GM19239 (cell line): ENCODE results near the gene POU2F1.
A peak's percentile ranks its signal among the peaks of the same experiment; 100 is the strongest.

ENCODE experiments used
- DNase-seq: peaks from one replicate; pipeline ENCODE4 v3.0.0; 2011; ENCODE audit warnings: low spot score; ENCODE audit not compliant: insufficient read length
- FAIRE-seq: peaks from 2 replicates; lab custom pipeline; 2011; peaks lifted over from hg19 to GRCh38; lab: Jason Lieb, UNC

Gene POU2F1

DNA sequence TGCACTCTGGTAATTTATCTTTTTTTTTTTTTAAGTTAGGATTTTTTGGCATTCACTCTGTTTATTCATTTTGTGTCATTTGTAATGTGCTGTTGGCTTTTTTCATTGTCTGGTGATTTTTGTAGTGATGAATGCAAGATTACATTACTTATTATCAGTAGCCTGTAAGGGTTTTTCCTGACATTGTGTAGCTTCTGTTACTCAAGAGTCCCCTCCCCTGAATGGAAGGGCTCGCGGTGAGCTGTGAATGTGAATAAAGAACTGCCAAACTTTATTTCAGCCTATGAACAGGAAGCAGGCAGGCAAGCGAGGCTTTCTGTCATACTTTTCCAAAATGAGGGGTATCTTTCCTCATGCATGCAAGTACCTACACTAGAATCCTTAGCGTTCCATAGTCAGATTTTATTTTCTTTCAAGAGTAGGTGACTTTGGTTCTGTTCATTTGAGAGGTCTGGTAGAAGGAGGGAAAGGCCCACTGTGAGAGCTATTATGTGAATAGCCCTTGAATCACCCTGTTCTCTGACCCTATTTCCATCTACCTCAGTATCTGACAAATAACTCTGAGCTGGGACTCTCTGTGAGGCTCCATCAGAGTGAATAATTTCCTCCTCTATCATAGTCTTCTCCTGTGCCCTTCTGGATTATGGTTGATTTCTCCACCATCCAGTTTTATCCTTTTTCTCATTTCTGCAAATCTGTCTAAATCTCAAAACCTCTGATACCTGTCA, 183.6 kb downstream of the POU2F1 start:
- FAIRE-seq (no peak), DNase-seq (no peak)

DNA sequence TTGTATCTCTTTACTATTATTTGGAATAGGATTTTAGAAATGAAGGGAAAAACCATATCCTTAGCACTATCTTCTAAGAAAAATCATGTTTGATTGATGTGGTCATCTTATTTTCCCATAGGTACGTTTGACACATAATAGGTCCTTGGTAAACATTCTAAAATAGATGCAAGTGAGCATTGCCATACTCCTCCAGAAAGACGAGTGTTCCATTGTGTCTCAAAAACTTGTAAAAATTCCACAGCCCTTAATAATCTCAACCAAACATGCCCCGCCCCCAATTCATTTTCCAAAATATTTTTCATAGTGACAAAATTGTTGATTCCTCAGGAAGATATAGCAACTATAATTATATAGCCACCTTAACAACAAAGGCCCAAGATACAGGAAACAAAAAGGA, 184.2 kb downstream of the POU2F1 start:
- FAIRE-seq: no peak

DNA sequence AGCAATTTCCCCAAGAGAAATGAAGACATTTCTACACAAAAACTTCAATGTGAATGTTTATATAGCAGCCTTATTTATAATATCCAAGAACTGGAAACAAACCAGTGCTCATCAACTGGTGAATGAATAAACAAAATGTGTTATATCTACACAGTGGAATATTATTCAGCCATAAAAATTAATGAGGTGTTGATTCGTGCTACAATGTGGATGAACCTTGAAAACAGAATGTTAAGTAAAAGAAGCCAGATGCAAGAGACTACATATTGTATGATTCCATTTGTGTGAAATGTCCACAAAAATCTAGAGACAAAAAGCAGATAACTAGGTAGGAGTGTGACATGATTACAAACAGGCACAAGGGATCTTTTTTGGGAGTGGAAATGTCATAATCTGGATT, 187.7 kb downstream of the POU2F1 start:
- DNase-seq (no peak), FAIRE-seq (no peak)

More for the DNA sequence above, 184.2 kb downstream of the POU2F1 start:
- no peak for DNase-seq

DNA sequence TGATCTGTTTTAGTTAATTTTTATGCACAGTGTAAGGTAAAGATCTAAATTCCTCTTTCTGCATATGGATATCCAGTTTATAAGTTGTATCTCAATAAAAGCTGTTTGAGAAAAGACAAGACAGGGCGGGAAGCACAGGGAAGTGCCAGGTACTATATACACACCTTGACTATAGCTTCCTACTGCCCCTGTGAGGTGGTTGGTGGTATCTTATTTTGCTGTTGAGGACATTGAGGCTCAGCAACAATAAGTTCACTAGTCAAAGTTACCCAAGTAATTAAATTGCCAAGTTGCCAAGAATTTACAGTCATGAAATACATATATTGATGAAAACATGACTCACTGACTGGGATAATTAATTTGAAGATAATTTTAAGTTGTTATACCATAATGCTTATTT, 188.5 kb downstream of the POU2F1 start:
- no peak for DNase-seq
- no peak for FAIRE-seq

DNA sequence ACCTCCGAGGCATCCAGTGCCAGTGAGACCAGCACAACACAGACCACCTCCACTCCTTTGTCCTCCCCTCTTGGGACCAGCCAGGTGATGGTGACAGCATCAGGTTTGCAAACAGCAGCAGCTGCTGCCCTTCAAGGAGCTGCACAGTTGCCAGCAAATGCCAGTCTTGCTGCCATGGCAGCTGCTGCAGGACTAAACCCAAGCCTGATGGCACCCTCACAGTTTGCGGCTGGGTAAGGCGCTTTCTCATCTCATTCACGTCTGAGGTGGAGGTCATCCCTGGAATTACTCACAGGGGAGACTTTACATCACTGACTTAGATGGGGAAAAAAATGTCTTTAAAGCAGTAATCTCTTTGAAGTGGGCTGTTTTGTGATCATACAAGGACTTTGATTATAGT, 191.4 kb downstream of the POU2F1 start:
- no peak for DNase-seq

DNA sequence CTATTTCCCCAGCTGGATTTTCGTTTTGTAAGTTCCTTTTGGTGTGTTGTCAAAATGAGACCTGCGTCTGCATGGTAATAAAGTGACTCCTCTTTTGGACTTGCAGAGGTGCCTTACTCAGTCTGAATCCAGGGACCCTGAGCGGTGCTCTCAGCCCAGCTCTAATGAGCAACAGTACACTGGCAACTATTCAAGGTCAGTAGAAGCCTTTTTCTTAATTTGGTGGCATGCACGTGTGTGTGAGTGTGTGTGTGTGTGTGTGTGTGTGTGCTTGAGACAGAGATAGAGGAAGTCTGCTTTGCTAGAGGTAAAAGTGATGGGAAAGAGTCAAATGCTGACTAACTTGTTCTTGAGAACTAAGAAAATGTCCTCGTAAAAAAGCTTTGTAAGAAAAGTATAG, 192.2 kb downstream of the POU2F1 start:
- DNase-seq (no peak), FAIRE-seq (no peak)

More for the DNA sequence above, 191.4 kb downstream of the POU2F1 start:
- no peak for FAIRE-seq

- FAIRE-seq (no peak), DNase-seq (no peak)
Observed at GRCh38 chr1:167413328-167413727, 192.6 kb downstream of the POU2F1 start.

- DNase-seq: no peak
- FAIRE-seq: no peak
Observed at GRCh38 chr1:167416506-167416905, 195.8 kb downstream of the POU2F1 start.

DNA sequence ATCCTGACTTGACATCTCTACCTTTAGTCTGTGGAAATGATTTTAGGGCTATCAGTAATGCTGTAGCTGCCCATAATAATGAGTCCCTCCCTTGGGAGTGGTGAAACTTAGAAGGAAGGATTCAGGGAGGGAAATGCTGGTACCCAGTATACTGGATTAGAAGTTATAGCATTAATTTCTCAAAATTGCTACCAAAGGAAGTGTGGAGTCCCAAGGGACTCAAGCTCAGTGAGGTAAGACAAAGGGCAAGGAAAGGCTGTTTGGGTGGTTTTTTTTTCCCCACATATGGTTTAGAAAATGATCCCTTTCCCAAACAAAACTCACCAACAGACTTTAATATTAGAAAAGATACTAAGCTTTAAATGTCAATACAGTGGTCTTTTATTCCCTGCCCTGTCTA, 197.7 kb downstream of the POU2F1 start:
- no peak for DNase-seq
- FAIRE-seq: no peak

GRCh38 chr1:167419245-167419644, 198.6 kb downstream of the POU2F1 start:
- FAIRE-seq (no peak), DNase-seq (no peak)

GRCh38 chr1:167420510-167420909, 199.8 kb downstream of the POU2F1 start:
- FAIRE-seq: no peak
- no peak for DNase-seq

DNA sequence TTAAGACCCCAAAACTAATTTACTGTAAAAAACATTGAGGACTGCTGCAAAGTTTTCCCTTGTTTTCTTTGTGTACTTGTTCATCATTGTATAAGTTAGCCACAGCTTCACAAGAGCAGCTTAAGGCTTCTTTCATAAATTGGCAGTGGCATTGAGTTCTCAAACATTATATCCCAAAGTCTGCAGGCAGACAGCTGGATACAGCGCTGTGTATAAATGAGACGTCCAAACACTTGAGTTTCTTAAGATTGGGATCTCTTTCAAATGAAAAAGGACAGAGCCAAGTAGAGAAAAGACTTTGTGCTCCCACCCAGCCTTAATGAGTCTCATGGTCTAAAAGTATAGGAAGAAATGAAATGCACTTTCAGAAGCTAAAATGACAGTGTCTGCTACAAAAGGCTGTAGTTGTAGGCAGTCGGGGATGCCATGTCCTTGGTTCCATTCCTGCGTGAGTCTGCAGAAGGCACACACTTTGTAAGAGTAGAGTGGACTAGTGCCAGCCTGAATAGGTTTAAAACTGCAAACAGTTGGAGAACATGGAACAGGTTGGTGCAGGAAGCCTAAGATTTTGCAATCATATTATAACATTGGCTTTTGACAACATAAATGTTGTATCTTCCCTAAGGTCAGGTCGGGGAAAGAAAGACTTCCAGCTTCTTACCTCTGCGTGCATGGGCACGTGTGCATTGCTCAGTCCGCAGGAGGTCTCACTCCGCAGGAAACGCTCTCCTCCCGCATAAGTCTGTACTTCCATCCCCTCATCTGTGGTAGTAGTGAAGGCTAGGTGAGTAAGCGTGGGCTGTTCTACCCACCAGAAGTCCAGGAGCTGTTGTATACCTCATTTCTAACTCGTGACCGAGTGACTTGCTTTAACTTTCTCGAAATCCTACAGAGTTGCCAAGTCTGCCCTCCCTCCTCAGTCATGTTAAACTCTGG, 203.3 kb downstream of the POU2F1 start:
- DNase-seq (no peak), FAIRE-seq (no peak)

- DNase-seq: no peak
- no peak for FAIRE-seq
Observed at GRCh38 chr1:167425482-167425881, 204.8 kb downstream of the POU2F1 start.

DNA sequence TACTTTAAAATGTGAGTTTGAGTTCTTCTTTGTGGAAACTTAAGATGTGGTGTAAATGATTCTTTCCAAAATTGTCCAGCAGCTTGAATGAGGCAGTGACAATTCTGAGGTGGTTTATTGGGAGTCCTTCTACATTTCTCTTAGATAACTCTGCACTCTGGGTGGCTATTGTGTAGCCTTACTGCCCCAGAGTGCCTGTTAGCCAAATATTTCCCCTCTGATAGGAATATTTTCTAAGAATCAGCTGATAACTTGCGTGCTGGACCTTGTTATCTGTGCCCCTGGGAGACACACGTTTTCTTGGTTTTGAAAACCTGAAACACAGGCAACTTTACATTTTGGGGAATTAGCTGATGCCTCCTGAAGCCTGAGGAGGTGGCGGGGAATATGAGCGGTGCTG, 206.0 kb downstream of the POU2F1 start:
- FAIRE-seq (no peak), DNase-seq (no peak)

DNA sequence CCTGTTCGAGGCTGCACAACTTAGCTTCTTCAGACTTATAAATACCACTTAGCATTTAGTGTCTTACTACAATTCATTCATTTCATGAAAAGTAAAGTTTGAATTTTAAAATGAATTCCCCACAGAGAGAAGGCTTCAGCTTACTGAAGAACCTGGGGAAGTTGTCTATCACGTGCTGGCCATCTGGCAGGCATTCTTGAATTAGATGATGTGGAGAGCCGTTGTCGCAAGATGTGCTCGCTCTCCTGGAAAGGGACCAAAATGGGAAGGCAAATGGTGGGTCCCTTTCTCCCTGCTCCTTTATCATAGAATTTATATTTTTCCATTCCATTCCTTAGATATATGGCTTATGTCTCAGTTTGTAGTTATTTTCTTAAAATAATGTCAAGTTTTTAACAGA, 207.2 kb downstream of the POU2F1 start:
- no peak for FAIRE-seq
- no peak for DNase-seq

DNA sequence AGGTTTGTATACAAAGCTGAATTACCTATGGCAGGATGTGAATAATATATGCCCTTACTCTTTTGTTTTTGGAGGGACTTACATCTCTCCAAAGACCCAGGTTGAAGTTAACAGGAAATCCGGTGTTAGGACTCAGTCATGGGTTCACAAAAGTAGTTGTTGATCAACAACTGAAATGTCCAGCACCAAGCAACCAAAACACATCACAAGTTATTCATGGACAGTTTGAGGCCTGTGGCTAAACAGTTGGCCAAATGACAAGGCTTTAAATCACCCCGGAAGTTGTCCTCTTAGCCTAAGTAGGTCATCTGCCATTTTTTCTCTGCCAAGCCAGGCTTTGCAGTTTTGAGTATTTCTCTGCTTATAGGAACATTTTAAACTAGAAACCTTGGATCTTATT, 207.7 kb downstream of the POU2F1 start:
- no peak for DNase-seq
- no peak for FAIRE-seq

DNA sequence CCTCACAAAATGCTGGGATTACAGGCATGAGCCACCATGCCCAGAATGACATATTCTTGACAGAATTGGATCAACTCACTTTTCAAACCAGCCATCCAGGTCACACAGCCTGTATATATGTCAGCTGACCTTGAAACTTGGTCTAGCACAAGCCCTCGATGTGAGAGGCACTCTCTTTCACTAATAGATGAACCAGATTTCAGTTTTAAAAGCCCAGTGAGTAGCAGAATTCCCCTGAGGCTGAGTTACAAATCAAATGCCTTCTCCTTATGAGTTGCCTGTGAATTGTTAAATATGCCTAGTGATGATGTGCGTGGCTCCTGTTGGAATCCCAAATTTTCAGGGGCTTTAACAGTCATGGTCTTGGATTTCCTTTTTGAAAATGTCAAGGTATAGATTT, 208.9 kb downstream of the POU2F1 start:
- peak; percentile 42 for FAIRE-seq
- no peak for DNase-seq

DNA sequence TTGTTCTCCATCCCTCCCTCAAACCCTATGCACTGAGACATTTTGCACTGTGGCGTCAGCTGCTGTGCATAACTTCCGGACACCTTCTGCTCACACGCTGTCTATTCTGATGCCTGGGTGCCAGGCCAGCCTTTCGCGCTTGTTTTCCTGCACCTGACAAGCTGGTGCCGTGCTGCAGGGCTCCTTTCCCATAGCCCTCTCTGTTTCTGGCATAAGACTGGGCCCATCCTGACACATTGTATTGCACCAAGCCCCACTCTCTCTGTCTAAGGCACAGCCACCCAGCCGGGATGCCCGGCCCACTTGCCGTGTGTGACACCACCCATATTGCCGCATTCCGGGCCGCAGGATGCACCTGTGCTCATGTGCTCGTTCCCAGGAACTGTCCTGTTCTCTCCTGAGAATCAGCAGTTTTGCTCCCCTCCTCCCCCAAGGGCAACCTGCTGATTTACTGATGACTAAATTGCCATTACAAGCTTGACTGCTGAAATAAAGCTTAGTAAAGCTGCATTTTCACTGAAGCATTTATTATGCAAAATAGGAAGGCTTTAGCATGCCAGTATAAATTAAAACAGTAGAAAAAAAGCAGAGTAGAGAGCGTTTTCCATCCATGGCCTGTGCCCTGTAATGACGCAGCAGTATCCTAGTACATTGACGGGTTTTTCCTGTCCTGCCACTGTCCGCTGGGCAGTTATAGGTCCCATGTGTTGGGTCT, 209.6 kb downstream of the POU2F1 start:
- peak; percentile 85 for FAIRE-seq
- no peak for DNase-seq

DNA sequence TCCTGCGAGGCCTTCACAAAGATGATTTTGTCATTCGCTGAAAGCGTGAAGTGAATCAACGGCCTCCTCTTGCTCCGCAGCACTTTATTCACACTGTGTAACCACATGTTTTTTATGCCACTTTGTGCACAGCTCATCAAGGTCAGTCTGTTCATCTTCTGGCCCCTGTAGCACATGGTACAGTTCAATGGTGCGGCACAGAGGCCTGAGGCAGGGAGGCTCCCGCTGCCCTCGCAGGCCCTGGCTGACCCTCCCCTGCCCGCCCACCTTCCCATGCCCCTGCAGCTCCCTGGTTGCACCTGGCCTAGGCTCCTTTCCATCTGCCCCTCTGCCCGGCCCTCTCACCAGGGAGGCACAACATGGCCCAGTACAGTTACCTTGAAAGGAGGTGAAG, 210.2 kb downstream of the POU2F1 start:
- DNase-seq (no peak), FAIRE-seq (peak; percentile 8)

GRCh38 chr1:167431261-167431908, 210.7 kb downstream of the POU2F1 start:
- DNase-seq: no peak
- peak; percentile 58 for FAIRE-seq
